NCI-H1930 (cell line): Measurements from ENCODE around the gene SLX9.

Source experiments
- DNase-seq, 2 experiments: peaks; one replicate each; lab custom pipeline; 2025; lab: John Stamatoyannopoulos, UW

The SLX9 gene, protein sequence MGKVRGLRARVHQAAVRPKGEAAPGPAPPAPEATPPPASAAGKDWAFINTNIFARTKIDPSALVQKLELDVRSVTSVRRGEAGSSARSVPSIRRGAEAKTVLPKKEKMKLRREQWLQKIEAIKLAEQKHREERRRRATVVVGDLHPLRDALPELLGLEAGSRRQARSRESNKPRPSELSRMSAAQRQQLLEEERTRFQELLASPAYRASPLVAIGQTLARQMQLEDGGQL

DNA sequence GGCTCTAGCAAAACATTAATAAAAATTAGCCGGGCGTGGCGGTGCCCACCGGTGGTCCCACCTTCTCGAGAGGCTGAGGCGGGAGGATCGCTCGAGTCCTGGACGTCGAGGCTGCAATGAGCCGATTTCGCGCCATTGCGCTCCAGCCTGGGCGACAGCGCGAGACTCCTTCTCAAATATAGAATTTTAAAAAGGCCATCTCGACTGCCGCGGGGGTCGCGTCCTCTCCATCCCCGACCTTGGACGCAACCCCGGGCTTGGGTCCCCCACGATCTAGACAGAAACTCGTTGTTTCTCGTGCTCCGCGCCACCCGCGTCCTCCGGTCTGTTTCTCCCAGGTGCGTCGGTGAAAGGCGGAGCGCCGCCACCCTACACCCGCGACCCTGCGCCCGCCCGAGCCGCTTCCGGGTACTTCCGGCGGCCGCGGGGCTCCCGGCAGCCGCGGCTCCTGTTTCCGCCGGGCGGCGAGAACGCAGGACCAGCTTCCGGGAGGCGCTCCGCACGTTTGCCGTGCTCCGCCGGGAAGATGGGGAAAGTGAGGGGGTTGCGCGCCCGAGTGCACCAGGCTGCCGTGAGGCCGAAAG, at the start of gene SLX9:
SLX9 (plus strand) TSS at position 498 of the 584 bp plus-strand sequence; CDS start at position 527, 29 bp downstream.
- peak; percentile 51 to 77 for DNase-seq

DNA sequence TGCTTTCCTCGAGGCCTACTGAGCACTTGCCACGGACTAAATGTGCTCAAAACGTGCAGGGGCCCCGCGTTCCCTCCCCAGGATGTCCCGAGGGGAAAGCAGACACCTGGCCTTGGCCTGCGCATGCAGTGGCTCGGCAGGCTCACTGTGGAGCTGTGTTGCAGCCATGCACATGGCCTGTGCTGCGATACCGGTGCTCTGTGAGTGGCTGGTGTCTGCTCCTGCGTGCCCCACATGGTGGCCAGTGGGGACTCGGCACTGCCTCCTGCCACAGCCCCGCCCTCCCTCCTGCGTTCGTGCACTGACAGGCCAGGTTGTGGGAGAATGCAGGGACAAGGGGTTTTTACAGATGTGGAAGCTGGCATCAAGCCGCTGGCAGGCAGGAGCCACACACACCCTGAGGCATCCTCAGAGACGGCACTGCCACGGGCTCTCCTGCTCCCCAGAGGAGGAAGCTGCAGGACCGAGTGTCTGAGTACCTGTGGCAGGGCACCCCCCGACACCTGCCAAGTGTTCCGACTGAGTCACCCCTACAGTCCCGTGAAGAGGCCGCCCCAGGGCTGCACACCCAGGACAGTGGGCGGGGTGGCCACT, 49.4 kb upstream of the SLX9 start:
- no peak for DNase-seq

GRCh38 chr21:44890961-44891541, 48.8 kb upstream of the SLX9 start:
- DNase-seq: no peak

GRCh38 chr21:44891631-44892031, 48.2 kb upstream of the SLX9 start:
- no peak for DNase-seq

- DNase-seq: no peak
Measured at GRCh38 chr21:44892095-44892494, 47.7 kb upstream of the SLX9 start.

DNA sequence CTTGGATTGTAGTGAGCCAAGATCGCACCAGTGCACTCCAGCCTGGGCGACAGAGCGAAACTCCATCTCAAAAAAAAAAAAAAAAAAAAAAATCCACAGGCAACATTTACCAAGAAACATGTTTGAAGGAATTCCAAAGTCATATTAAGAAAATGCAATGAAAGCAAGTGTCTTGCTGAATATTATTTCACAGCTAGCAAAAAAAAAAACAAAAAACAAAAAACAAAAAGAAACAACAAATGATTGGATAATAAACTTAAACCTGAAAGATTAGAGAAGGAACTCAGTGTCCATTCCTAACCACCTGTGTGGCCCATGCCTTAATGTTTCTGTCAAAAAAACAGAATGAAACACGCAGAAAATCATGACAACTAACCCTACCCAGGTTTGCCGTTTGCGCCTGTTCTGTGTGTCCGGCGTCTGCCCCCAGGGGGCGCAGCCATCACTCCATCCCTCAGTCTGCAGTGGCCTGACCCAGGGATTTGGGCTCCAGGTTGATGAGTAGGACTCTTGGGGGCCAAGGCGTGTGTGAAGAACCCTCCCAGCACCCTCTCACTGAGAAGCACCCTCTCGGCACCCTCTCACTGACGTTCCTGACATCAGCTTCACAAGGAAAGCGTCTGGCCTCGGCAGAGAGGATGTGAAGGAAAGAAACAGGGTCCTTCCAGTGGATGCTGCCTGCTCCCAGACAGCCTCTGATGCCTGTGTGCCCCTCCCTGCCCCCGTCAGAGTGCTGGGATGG, 47.1 kb upstream of the SLX9 start:
- DNase-seq: peak in 1 of 2 experiments; percentile 18

GRCh38 chr21:44893278-44893556, 46.6 kb upstream of the SLX9 start:
- no peak for DNase-seq

- no peak for DNase-seq
Measured at GRCh38 chr21:44893948-44894656, 45.7 kb upstream of the SLX9 start.

GRCh38 chr21:44894687-44895302, 45.0 kb upstream of the SLX9 start:
- no peak for DNase-seq

DNA sequence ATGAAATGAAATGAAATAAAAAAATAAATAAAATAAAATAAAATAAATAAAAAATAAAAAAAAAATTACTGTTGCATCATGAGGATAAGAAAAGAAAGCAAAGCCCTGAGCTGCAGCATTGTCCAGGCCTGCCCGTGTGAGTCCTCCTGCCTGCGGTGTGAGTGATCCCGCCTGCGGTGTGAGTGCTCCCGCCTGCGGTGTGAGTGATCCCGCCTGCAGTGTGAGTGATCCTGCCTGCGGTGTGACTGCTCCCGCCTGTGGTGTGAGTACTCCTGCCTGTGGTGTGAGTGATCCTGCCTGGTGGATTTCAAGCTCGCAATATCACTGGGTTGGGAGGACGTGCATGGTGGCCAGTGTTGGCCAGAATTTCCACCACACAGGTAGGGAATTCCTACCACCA, 44.0 kb upstream of the SLX9 start:
- DNase-seq: no peak

GRCh38 chr21:44896561-44897286, 43.1 kb upstream of the SLX9 start:
- no peak for DNase-seq

DNA sequence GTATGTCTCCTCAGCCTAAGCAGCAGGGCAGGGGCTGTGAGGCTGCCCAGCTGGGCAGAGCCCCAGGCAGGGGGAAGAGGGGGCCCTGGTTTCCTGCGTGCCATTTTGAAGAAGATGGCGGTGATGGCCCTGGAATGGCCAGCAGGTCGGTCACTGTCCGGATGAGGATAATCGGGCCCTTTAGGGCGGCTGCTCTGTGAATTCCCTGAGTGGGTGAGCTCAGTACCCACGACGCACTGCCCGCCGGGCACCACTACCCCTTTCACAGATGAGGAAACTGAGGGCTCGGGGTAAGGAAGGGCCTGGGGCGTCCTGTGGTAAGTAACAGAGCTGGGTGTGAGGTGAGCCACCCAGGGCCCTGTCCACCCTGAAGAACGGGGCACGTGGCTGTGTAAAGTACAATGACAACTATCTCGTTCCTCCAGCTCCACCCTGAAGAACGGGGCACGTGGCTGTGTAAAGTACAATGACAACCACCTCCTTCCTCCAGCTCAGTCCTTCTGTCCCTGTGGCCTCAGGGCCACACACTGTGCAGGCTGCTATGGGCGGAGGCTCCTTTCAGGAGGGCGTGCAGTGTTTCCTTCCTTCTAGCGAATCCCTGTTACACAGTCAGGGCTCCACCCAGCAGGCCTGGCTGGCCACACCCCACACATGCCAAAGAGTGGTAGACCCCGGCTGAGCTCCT, 42.4 kb upstream of the SLX9 start:
- no peak for DNase-seq

DNA sequence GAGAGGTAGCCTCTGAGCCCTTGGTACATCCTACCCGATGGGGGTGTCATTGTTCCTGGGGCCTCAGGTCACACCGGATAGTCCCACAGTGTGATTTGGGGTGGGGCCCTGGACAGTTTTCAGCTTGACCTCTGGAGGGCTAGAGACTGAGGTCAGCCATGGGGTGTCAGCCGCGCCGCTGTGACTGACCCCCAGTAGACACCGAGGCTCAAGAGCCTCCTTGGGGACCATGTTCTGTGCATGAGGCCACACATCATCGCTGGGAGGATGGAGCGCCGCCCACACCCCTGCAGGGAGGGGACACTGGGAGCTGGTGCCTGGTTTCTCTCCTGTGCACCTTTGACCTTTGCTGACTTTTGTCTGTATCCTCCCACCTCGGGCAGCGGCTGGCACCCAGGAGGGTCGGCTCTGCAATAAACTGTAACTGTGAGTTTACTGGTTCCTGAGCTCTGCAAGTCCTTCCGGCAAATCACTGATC, 41.8 kb upstream of the SLX9 start:
- DNase-seq: no peak

DNA sequence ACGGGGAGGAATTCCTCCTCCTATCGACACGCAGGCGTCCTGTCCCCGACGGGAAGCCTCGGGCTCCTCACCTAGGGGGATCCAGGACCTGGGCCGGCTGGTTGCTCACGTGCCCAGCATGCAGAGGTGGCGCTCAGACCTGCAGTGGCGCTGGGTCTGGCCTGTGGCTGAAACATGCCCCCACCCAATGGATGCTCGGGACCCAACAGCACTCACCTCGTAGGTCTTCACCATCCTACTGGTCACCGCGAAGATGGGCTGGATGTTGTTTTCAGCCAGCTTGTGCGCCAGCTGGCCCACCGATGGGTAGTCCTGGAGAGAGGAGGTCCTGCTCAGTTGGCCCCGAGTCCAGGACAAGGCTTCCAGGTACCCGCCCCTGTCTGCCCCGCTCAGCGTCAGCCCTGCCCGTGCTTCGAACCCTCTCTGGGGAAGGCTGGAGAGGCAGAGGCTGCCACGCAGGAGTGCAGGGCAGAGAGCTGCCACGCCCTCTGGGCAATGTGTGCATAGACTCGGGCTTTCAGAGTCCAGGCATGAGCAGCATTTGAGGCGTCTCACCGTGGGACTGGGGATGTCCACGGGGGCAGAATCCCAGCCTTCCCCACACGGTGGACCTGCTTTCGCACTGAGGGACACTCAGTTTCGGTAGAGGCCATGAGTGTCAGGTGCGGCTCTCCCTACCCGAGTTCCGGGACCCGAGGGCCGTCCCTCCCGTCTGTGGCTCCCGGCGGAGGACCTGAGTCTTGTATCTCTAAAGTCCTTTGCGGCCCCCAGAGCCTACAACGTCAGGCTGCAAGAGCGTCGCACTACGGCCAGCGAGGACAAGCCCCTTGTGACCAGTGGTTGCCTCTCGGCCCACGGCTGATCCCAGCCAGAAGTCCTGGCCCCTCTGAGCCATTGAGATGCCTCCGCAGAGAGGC, 40.7 kb upstream of the SLX9 start:
- no peak for DNase-seq

GRCh38 chr21:44899768-44900558, 39.9 kb upstream of the SLX9 start:
- no peak for DNase-seq

DNA sequence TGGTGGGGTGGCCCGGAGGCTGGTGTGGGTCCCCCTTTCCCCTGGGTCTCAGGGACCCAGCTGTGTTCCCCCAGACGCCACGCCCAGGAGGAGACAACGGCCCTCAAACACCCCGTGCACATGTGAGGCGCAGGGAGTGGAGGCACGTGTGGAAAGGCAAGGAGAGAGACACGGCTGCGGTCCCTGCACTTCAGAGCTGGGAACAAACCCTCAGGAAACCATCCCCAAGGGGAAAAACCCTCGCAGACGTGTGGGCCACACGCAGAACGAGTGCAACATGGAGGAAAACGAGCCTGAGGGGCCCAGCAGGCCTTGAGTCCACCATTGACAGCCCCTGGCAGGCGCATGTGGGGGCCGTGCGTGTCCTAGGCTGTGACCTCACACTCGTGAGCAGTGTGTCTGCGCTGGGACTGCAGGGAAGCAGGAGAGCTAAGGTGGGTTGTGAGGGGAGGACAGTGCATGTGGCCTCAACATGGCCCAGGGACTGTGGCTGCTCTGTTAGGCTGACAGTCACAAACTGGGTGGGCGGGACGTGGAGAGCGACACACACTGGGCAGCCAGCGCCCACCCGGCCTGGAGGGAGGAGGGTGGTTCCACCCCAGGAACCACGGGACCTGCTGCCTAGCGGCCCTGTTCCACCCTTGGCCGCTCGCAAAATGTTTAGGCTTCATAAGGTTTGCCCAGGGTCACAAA, 39.1 kb upstream of the SLX9 start:
- no peak for DNase-seq

DNA sequence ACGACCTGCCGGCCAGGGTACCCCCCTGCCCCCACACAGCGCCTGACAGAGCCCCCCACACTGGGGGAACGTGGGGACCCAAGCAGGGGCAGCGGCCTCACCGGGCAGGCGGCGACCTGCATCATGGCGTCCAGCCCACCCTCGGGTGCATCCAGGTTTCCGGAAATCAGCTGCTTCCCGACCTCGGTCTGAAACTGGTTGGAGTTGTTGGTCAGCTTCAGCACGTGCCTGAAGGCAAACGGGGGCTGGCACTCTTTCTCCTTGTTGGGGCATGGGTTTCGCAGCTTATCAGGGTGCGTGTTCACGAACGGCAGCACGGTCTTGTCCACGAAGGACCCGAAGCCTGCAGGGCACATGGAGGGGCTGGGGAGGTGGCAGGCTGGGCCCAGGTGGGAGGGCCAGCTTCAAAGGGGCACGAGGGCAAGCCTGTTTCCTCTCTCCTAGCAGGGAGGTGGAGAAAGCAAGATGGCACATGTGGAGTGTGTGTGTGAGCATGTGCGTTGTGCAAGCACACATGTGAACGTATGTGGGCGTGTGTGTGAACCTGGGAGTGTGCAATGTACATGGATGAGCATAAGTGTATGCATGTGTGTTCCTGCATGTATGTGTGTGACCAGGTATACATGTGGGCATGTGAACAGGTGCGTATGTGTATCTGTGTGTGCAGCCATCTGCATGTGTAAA, 38.3 kb upstream of the SLX9 start:
- DNase-seq: no peak
